RWPE2 (cell line): ENCODE results near the gene ARL8A.
"Not testable (repeated sequence)": the region's sequence is repeated elsewhere in the genome, so short reads cannot be mapped to it uniquely, and the experiment has no call there.

Experiments used
- ATAC-seq: fragments of 200-7000 bp; cut with Tn5 transposase; 3 replicates; pipeline ENCODE4 v1.9.1; 2021; ENCODE audit warnings: low read depth
- DNase-seq: peaks from one replicate; pipeline ENCODE4 v3.0.0-alpha.2; 2020; ENCODE audit warnings: low spot score
- H3K27ac ChIP-seq: fragments of 450-650 bp; 2 replicates; pipeline ENCODE4 v1.5.1; 2017; ENCODE audit warnings: mild to moderate bottlenecking; ENCODE audit not compliant: poor library complexity, severe bottlenecking
- H3K27me3 ChIP-seq: fragments of 250-450 bp; sonication (Bioruptor Pico); 2 replicates; pipeline ENCODE4 v1.5.1; 2021; ENCODE audit warnings: mild to moderate bottlenecking, moderate library complexity; ENCODE audit not compliant: insufficient read depth, poor library complexity, severe bottlenecking
- H3K36me3 ChIP-seq: fragments of 250-450 bp; sonication (Bioruptor Pico); 2 replicates; pipeline ENCODE4 v1.5.1; 2020; ENCODE audit warnings: low read depth, mild to moderate bottlenecking, moderate library complexity
- H3K4me1 ChIP-seq: fragments of 250-450 bp; sonication (Bioruptor Pico); 2 replicates; pipeline ENCODE4 v1.5.1; 2021; ENCODE audit warnings: mild to moderate bottlenecking, moderate library complexity; ENCODE audit not compliant: insufficient read depth, poor library complexity, severe bottlenecking
- H3K4me3 ChIP-seq: fragments of 250-450 bp; sonication (Bioruptor Pico); 2 replicates; pipeline ENCODE4 v1.5.1; 2021; ENCODE audit warnings: mild to moderate bottlenecking, moderate library complexity; ENCODE audit not compliant: severe bottlenecking
- H3K9me3 ChIP-seq: fragments of 250-450 bp; sonication (Bioruptor Pico); 2 replicates; pipeline ENCODE4 v1.5.1; 2021; ENCODE audit warnings: mild to moderate bottlenecking, moderate library complexity; ENCODE audit not compliant: severe bottlenecking
- CTCF ChIP-seq: fragments of 450-650 bp; IDR thresholded peaks from one replicate; pipeline ENCODE4 v1.5.1; 2017; ENCODE audit warnings: mild to moderate bottlenecking, moderate library complexity; ENCODE audit not compliant: poor library complexity, severe bottlenecking

ARL8A gene

GRCh38 chr1:202171292-202172014, 26.9 kb upstream of the ARL8A start:
- H3K9me3 ChIP-seq = no peaks in the 10 kb centered on the region
- no peaks in the 10 kb centered on the region for H3K4me1 ChIP-seq
- no peaks in the 10 kb centered on the region for H3K27me3 ChIP-seq
- H3K36me3 ChIP-seq = no peaks in the 10 kb centered on the region
- H3K27ac ChIP-seq = no peak overlapping the region
- ATAC-seq = no peak; the same call in 2 of the 3 replicates
- TF ChIP-seq CTCF = no peak
- DNase-seq = peak; percentile 42
- H3K4me3 ChIP-seq = no peak overlapping the region

- Histone ChIP-seq H3K27me3 (no peaks in the 10 kb centered on the region), H3K4me1 (no peaks in the 10 kb centered on the region), H3K27ac (no peak overlapping the region), H3K4me3 (no peak overlapping the region), H3K36me3 (no peaks in the 10 kb centered on the region), H3K9me3 (no peaks in the 10 kb centered on the region)
- TF ChIP-seq CTCF = no peak
- no peak for ATAC-seq
- DNase-seq = no peak
These were observed 26.2 kb upstream of the ARL8A start for GRCh38 chr1:202170726-202171125.

- no peak for TF ChIP-seq CTCF
- no peaks in the 10 kb centered on the region for H3K27me3 ChIP-seq
- no peaks in the 10 kb centered on the region for H3K4me1 ChIP-seq
- no peaks in the 10 kb centered on the region for H3K36me3 ChIP-seq
- H3K9me3 ChIP-seq = no peaks in the 10 kb centered on the region
- no peak overlapping the region for H3K4me3 ChIP-seq
- no peak overlapping the region for H3K27ac ChIP-seq
- DNase-seq = no peak
- no peak for ATAC-seq
These were observed 24.3 kb upstream of the ARL8A start for GRCh38 chr1:202168861-202169260.

GRCh38 chr1:202167708-202168415, 23.3 kb upstream of the ARL8A start:
- Histone ChIP-seq H3K4me1 (no peaks in the 10 kb centered on the region), H3K36me3 (no peaks in the 10 kb centered on the region), H3K9me3 (no peaks in the 10 kb centered on the region), H3K27ac (no peak overlapping the region), H3K27me3 (no peaks in the 10 kb centered on the region), H3K4me3 (no peak overlapping the region)
- no peak for TF ChIP-seq CTCF
- ATAC-seq = no peak
- DNase-seq = no peak

GRCh38 chr1:202167054-202167453, 22.5 kb upstream of the ARL8A start:
- not testable (repeated sequence) for DNase-seq, H3K4me1 ChIP-seq, H3K36me3 ChIP-seq

More at GRCh38 chr1:202167054-202167453, 22.5 kb upstream of the ARL8A start:
- not testable (repeated sequence) for H3K27me3 ChIP-seq, ATAC-seq, H3K9me3 ChIP-seq, H3K4me3 ChIP-seq, H3K27ac ChIP-seq
